OCI-M1 (cell line): ENCODE measurements around the gene LKAAEAR1.

Experiments used
- DNase-seq: peaks from one replicate; lab custom pipeline; 2025; lab: John Stamatoyannopoulos, UW

LKAAEAR1 gene

GRCh38 chr20:64037199-64037497, 47.0 kb downstream of the LKAAEAR1 start:
- DNase-seq: no peak

- peak; percentile 26 for DNase-seq
Measured at GRCh38 chr20:64036346-64037198, 47.6 kb downstream of the LKAAEAR1 start.

GRCh38 chr20:64035933-64036345, 48.3 kb downstream of the LKAAEAR1 start, which contains the start of gene C20orf204:
Gene C20orf204 (plus strand): TSS chr20:64036182. CDS start chr20:64036324, 142 bp downstream.
- no peak for DNase-seq

- no peak for DNase-seq
Measured at GRCh38 chr20:64035066-64035932, 48.9 kb downstream of the LKAAEAR1 start.

DNA sequence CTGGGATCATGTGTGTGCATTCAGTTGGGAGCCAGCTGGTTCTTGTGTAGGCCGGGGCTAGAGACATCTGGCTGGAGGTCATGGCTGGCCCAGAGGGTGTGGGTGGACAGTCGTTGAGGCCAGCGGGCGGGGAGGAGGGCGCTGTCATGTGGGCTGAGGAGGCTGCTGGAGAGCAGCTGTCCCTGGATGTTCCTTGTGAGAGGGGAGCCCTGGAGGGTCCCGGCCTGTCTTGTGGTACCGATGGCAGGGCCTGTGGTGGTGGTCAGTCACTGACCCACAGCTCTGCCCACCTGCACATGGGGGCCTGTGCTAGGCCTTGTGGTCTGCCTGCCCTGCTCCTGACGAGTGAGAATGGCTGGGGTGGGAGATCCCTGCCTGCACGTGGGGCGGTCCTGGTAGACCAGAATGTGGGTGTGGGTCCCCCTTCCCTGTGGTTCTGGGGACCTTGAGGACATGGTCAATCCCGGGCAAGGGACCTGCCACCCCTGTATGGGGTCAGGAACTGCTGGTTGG, 50.2 kb downstream of the LKAAEAR1 start:
- DNase-seq: no peak
